H1 (cell line): ENCODE results near the gene FADS2. TPM values are rescaled to one million over a fixed set of nuclear protein-coding genes. Genes with fewer than 3 reads are reported as not detected.

Experiments
- CTCF ChIA-PET: fragments of 300-600 bp; sonication (Branson Sonifier 250); formaldehyde crosslinking; loops from one replicate; lab custom pipeline; 2021; ENCODE audit not compliant: partially characterized antibody; lab: Charles Lee
- POLR2A ChIA-PET: fragments of 300-600 bp; sonication (Branson Sonifier 250); formaldehyde crosslinking; loops from one replicate; lab custom pipeline; 2021; ENCODE audit warnings: inconsistent platforms; ENCODE audit not compliant: partially characterized antibody; lab: Charles Lee
- DNase-seq, 2 experiments: peaks; one replicate each; pipeline versions ENCODE4 v3.0.0 to v3.0.0-alpha.2; 2010 to 2022; ENCODE audit warnings: low spot score in 2 of 2, low read depth in 1 of 2, mixed read lengths in 1 of 2
- FAIRE-seq: peaks from 2 replicates; lab custom pipeline; 2011; peaks lifted over from hg19 to GRCh38; lab: Jason Lieb, UNC
- H2AFZ ChIP-seq: 2 replicates; pipeline ENCODE4 v1.8.1; 2012; ENCODE audit warnings: low read length, inconsistent platforms
- H2AK5ac ChIP-seq: 2 replicates; pipeline ENCODE4 v1.6.1; 2013; ENCODE audit warnings: low read depth, low read length
- H2BK120ac ChIP-seq: replicated peaks from 2 replicates; pipeline ENCODE3; 2013; ENCODE audit warnings: low read depth, low read length, inconsistent platforms
- H2BK12ac ChIP-seq: 2 replicates; pipeline ENCODE4 v1.6.1; 2013; ENCODE audit warnings: low read depth, low read length
- H2BK15ac ChIP-seq: 2 replicates; pipeline ENCODE4 v1.6.1; 2013; ENCODE audit warnings: low read length
- H2BK20ac ChIP-seq: 2 replicates; pipeline ENCODE4 v1.6.1; 2013; ENCODE audit warnings: low read length
- H2BK5ac ChIP-seq: 2 replicates; pipeline ENCODE4 v1.6.1; 2013; ENCODE audit warnings: low read depth, low read length
- H3K14ac ChIP-seq: 2 replicates; pipeline ENCODE4 v1.6.1; 2013; ENCODE audit warnings: inconsistent platforms; ENCODE audit not compliant: insufficient read length
- H3K18ac ChIP-seq: 2 replicates; pipeline ENCODE4 v1.6.1; 2013; ENCODE audit warnings: low read length; ENCODE audit errors: extremely low read depth
- H3K23ac ChIP-seq: 2 replicates; pipeline ENCODE4 v1.6.1; 2013; ENCODE audit warnings: inconsistent platforms; ENCODE audit not compliant: insufficient read length
- H3K23me2 ChIP-seq: 2 replicates; pipeline ENCODE4 v1.6.1; 2013; ENCODE audit warnings: low read depth, low read length
- H3K27ac ChIP-seq: 2 replicates; pipeline ENCODE4 v1.6.1; 2011; ENCODE audit warnings: low read depth, low read length, inconsistent platforms
- H3K27me3 ChIP-seq, 4 experiments: replicated peaks in 1 of 4; 1 replicate in 1 of 4; 2 replicates in 3 of 4; pipeline versions ENCODE4 v1.6.1 to v1.8.1; 2011 to 2013; ENCODE audit warnings: low read length in 3 of 4, mild to moderate bottlenecking in 3 of 4, inconsistent platforms in 2 of 4, mixed read lengths in 2 of 4, moderate library complexity in 1 of 4; ENCODE audit not compliant: control insufficient read depth in 3 of 4, insufficient read depth in 3 of 4; ENCODE audit errors: extremely low read depth in 1 of 4
- H3K36me3 ChIP-seq, 4 experiments: 2 replicates each; pipeline versions ENCODE4 v1.6.1 to v1.8.1; 2011 to 2013; ENCODE audit warnings: mild to moderate bottlenecking in 4 of 4, low read length in 3 of 4, moderate library complexity in 2 of 4, control low read depth in 1 of 4, inconsistent platforms in 1 of 4; ENCODE audit not compliant: insufficient read depth in 4 of 4, control insufficient read depth in 2 of 4
- H3K4ac ChIP-seq: replicated peaks from 2 replicates; pipeline ENCODE3; 2013; ENCODE audit warnings: low read length, low read depth, mixed read lengths, inconsistent platforms; ENCODE audit not compliant: insufficient read length
- H3K4me1 ChIP-seq, 4 experiments: replicated peaks in 1 of 4; 1 replicate in 1 of 4; 2 replicates in 3 of 4; pipeline versions ENCODE4 v1.6.1 to v1.8.1; 2011 to 2013; ENCODE audit warnings: low read length in 3 of 4, inconsistent platforms in 2 of 4, mixed read lengths in 1 of 4; ENCODE audit not compliant: insufficient read depth in 4 of 4, control insufficient read depth in 3 of 4
- H3K4me2 ChIP-seq, 2 experiments: 2 replicates each; pipeline versions ENCODE4 v1.6.1 to v1.8.1; 2011 to 2013; ENCODE audit warnings: low read depth in 2 of 2, low read length in 2 of 2, control low read depth in 1 of 2, inconsistent platforms in 1 of 2, mild to moderate bottlenecking in 1 of 2; ENCODE audit not compliant: insufficient read depth in 1 of 2
- H3K4me3 ChIP-seq, 4 experiments: fragments of 200-600, 300-600 bp in 1 of 4; sonication (generic), shearing (Covaris generic), sonication (Bioruptor Twin) in 1 of 4; 2 replicates each; pipeline versions ENCODE4 v1.5.1 to v1.8.1; 2011 to 2016; ENCODE audit warnings: low read length in 4 of 4, low read depth in 3 of 4, control low read depth in 2 of 4, inconsistent platforms in 2 of 4, mild to moderate bottlenecking in 2 of 4, mixed read lengths in 1 of 4, moderate library complexity in 1 of 4; ENCODE audit not compliant: insufficient read depth in 2 of 4; ENCODE audit errors: extremely low read depth in 1 of 4
- H3K56ac ChIP-seq: replicated peaks from 2 replicates; pipeline ENCODE3; 2013; ENCODE audit warnings: low read depth, mild to moderate bottlenecking, mixed read lengths, low read length, inconsistent platforms; ENCODE audit not compliant: insufficient read length
- H3K79me1 ChIP-seq: 2 replicates; pipeline ENCODE4 v1.6.1; 2013; ENCODE audit warnings: low read depth, low read length, control low read depth
- H3K79me2 ChIP-seq, 2 experiments: 2 replicates each; pipeline versions ENCODE4 v1.6.1 to v1.8.1; 2012 to 2013; ENCODE audit warnings: low read length in 2 of 2, mild to moderate bottlenecking in 2 of 2, inconsistent platforms in 1 of 2; ENCODE audit not compliant: insufficient read depth in 2 of 2, control insufficient read depth in 1 of 2
- H3K9ac ChIP-seq, 4 experiments: replicated peaks in 1 of 4; 1 replicate in 1 of 4; 2 replicates in 3 of 4; pipeline versions ENCODE4 v1.6.1 to v1.8.1; 2011 to 2013; ENCODE audit warnings: low read depth in 3 of 4, low read length in 3 of 4, control low read depth in 2 of 4, mild to moderate bottlenecking in 2 of 4, moderate library complexity in 2 of 4, inconsistent platforms in 1 of 4; ENCODE audit errors: extremely low read depth in 1 of 4
- H3K9me3 ChIP-seq, 2 experiments: 2 replicates each; pipeline versions ENCODE4 v1.6.1 to v1.8.1; 2012 to 2013; ENCODE audit warnings: mild to moderate bottlenecking in 2 of 2, moderate library complexity in 2 of 2, control low read depth in 1 of 2, inconsistent platforms in 1 of 2, low read depth in 1 of 2, low read length in 1 of 2, mixed read lengths in 1 of 2; ENCODE audit not compliant: insufficient read depth in 2 of 2
- H4K20me1 ChIP-seq, 2 experiments: replicated peaks in 1 of 2; 2 replicates each; pipeline versions ENCODE3 to v1.8.1; 2011 to 2013; ENCODE audit warnings: inconsistent platforms in 2 of 2, low read length in 2 of 2, mild to moderate bottlenecking in 1 of 2; ENCODE audit not compliant: insufficient read depth in 2 of 2, control insufficient read depth in 1 of 2
- H4K5ac ChIP-seq: 2 replicates; pipeline ENCODE4 v1.6.1; 2013; ENCODE audit warnings: low read length, low read depth, mixed read lengths, inconsistent platforms; ENCODE audit not compliant: insufficient read length
- H4K8ac ChIP-seq: 2 replicates; pipeline ENCODE4 v1.8.0; 2013; ENCODE audit warnings: mild to moderate bottlenecking, moderate library complexity, low read length, inconsistent platforms; ENCODE audit not compliant: insufficient read depth; ENCODE audit errors: extremely low read depth
- H4K91ac ChIP-seq: replicated peaks from 2 replicates; pipeline ENCODE3; 2013; ENCODE audit warnings: low read length, mixed read lengths, inconsistent platforms; ENCODE audit not compliant: insufficient read length
- NANOG ChIP-seq: IDR thresholded peaks from 2 replicates; pipeline ENCODE4 v1.6.1; 2011; ENCODE audit warnings: low read length, low read depth, mild to moderate bottlenecking, inconsistent platforms; ENCODE audit not compliant: insufficient read depth, poor library complexity, severe bottlenecking
- POLR2A ChIP-seq, 2 experiments: IDR thresholded peaks; 1 replicate in 1 of 2; 2 replicates in 1 of 2; pipeline ENCODE4 v1.6.1; 2011; ENCODE audit warnings: low read depth in 2 of 2, low read length in 2 of 2, mild to moderate bottlenecking in 2 of 2; ENCODE audit errors: control extremely low read depth in 1 of 2
- WGBS, 2 experiments: shearing (Covaris generic) in 1 of 2; methylation state at CpG; one replicate each; pipeline versions ENCODE4 v1.1.6 to v1.1.7; 2013 to 2015; ENCODE audit warnings: low lambda C conversion rate in 2 of 2, mixed read lengths in 2 of 2, inconsistent platforms in 1 of 2, low coverage in 1 of 2, missing lambda C conversion rate in 1 of 2; ENCODE audit not compliant: insufficient replicate concordance in 2 of 2, insufficient coverage in 1 of 2, insufficient read length in 1 of 2; ENCODE audit errors: extremely low coverage in 1 of 2, missing lambda C conversion rate in 1 of 2; 5-methylcytosine and 5-hydroxymethylcytosine counted together
- polyA plus RNA-seq, 7 experiments: library from polyadenylated mRNA; depleted of rRNA in 3 of 7; stranded (reverse) in 5 of 7; unstranded in 2 of 7; fragments of >200 nt in 5 of 7; fragments of 200-250 nt in 2 of 7; gene quantifications; 1 replicate in 5 of 7; 2 replicates in 1 of 7; 4 replicates in 1 of 7; pipeline versions ENCODE4 v1.2.1 to v1.2.3, GENCODE V29; 2011 to 2013; ENCODE audit warnings: missing spikeins in 2 of 7, mixed read lengths in 2 of 7
- total RNA-seq: library from RNA; stranded (reverse); fragmentation: NEBNext Ultra II Directional; extraction: Animal tissue kit (Norgen Biotek cat#: 25700); gene quantifications from 2 replicates; pipeline ENCODE4 v1.2.1, GENCODE V29; 2021

FADS2 gene
- total and polyA plus RNA-seq, 2 of the 8 experiments (the other 6 are each of a cell fraction or from before 2014, with no cell fraction given) = 499 to 701 TPM

GRCh38 chr11:61854966-61855714 lies 27.0 kb downstream of the FADS2 start:
- Histone ChIP-seq H3K79me2 (no peaks in the 10 kb centered on the region), H3K56ac (no peak overlapping the region), H3K4me1 (no peaks in the 10 kb centered on the region), H4K8ac (no peak overlapping the region), H3K79me1 (peaks cover 11% of the 10 kb centered on the region), H2AK5ac (no peak overlapping the region), H3K27ac (no peak overlapping the region), H3K4ac (no peak overlapping the region), H4K91ac (no peak overlapping the region), H3K4me2 (no peak overlapping the region), H3K9me3 (no peaks in the 10 kb centered on the region), H2BK15ac (no peak overlapping the region), H3K14ac (no peak overlapping the region), H2BK20ac (no peak overlapping the region), H3K27me3 (no peaks in the 10 kb centered on the region), H3K18ac (no peak overlapping the region), H2BK5ac (no peak overlapping the region), H2AFZ (no peak overlapping the region), H3K23me2 (no peaks in the 10 kb centered on the region), H3K36me3 (peaks cover 31 to 73% (median 62%) of the 10 kb centered on the region in 4 experiments), H3K23ac (no peak overlapping the region), H3K4me3 (no peak overlapping the region), H2BK12ac (no peak overlapping the region), H4K20me1 (peaks cover 11 to 38% of the 10 kb centered on the region in 2 experiments), H4K5ac (no peak overlapping the region), H2BK120ac (no peak overlapping the region), H3K9ac (no peak overlapping the region)
- DNase-seq = no peak
- POLR2A ChIA-PET = interaction anchor here (1.1 to 2.8 kb wide), 6 partner anchors 8 to 55 kb away, joined by 3 to 7 read pairs (median 4); no protein-coding TSS in a partner anchor
- CTCF ChIA-PET = interaction anchor here (0.9 to 2.2 kb wide), 4 partner anchors 12 to 58 kb away, joined by 3 to 8 read pairs (median 4); no protein-coding TSS in a partner anchor
- no peak for TF ChIP-seq NANOG
- TF ChIP-seq POLR2A (IDR thresholded peaks at IDR 0.05; ENCODE audit: control extremely low read depth in 1 of 2, low read depth in 2 of 2, low read length in 2 of 2) = peak in 1 of 2 experiments; percentile 20; a peak in 1 of 3 replicates
- WGBS, 2 experiments = 93% methylated on average over 14 of the region's 14 CpGs; no CpG with 5 or more reads in 1 of the 2 experiments
- FAIRE-seq = no peak
